Activated naive CD4-positive, alpha-beta T cell treated with anti-CD3 and anti-CD28 coated beads, Interleukin-2, amount 50 U/mL, for 24 hours (primary cell): ENCODE measurements around the gene FOXM1.
A peak's percentile ranks its signal among the peaks of the same experiment; 100 is the strongest.

Source experiments
- H3K27ac Mint-ChIP-seq: one replicate; pipeline ENCODE4 v1.8.0; 2021; ENCODE audit warnings: mild to moderate bottlenecking, mixed read lengths
- H3K27me3 Mint-ChIP-seq: one replicate; pipeline ENCODE4 v1.8.0; 2021; ENCODE audit warnings: mixed read lengths
- H3K36me3 Mint-ChIP-seq: one replicate; pipeline ENCODE4 v1.8.0; 2021; ENCODE audit warnings: mixed read lengths
- H3K4me1 Mint-ChIP-seq: one replicate; pipeline ENCODE4 v1.8.0; 2021; ENCODE audit warnings: mixed read lengths
- H3K4me3 Mint-ChIP-seq: one replicate; pipeline ENCODE4 v1.8.0; 2021; ENCODE audit warnings: mild to moderate bottlenecking, mixed read lengths
- H3K9me3 Mint-ChIP-seq: one replicate; pipeline ENCODE4 v1.8.0; 2021; ENCODE audit warnings: mixed read lengths

Gene FOXM1

DNA sequence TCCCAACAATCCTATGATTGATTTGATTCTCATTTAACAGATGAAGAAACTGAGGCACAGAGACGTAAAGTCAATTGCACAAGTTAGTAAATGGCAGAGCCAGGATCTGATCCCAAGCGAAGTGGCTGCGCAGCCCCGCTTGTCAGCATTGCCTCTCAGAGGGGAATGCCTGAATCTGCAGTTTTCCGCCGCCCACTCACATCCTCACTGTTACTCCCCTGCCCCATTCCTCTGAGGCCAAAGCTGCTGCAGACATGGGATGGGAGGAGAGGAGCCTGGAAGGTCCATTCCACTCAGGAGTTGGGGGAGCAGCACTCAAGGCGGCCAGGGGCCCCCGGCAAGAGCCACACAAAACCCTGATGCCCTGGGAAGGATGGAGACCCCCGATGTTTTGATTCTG, 43.2 kb downstream of the FOXM1 start:
- Mint-ChIP-seq H3K4me1 (peaks cover 13% of the 10 kb centered on the region), H3K36me3 (peaks cover 15% of the 10 kb centered on the region), H3K9me3 (no peaks in the 10 kb centered on the region), H3K4me3 (no peak overlapping the region), H3K27me3 (no peaks in the 10 kb centered on the region), H3K27ac (peak overlapping the region; percentile 59)

DNA sequence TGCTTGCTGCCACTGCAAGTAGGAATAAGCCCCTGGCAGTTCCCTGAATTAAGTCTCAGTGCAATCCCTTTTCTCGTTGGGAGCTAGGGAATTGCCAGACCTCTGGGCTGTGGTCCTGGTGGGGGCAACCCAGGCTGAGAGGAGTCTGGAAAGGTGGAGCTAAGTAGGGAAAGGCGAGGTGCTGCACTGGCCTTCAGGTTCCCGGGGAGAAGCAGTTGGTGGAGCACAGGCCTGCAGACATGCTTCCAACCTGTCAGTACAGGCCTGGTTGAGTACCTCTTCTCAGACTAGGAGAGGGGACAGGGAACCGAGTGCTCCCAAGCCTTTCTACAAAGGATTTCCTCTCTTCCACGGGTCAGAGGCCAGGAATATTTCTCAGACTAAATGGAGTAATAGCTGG, 43.6 kb downstream of the FOXM1 start:
- no peaks in the 10 kb centered on the region for H3K27me3 Mint-ChIP-seq
- no peaks in the 10 kb centered on the region for H3K9me3 Mint-ChIP-seq
- peaks cover 16% of the 10 kb centered on the region for H3K36me3 Mint-ChIP-seq
- H3K27ac Mint-ChIP-seq = no peak overlapping the region
- peaks cover 13% of the 10 kb centered on the region for H3K4me1 Mint-ChIP-seq
- no peak overlapping the region for H3K4me3 Mint-ChIP-seq

DNA sequence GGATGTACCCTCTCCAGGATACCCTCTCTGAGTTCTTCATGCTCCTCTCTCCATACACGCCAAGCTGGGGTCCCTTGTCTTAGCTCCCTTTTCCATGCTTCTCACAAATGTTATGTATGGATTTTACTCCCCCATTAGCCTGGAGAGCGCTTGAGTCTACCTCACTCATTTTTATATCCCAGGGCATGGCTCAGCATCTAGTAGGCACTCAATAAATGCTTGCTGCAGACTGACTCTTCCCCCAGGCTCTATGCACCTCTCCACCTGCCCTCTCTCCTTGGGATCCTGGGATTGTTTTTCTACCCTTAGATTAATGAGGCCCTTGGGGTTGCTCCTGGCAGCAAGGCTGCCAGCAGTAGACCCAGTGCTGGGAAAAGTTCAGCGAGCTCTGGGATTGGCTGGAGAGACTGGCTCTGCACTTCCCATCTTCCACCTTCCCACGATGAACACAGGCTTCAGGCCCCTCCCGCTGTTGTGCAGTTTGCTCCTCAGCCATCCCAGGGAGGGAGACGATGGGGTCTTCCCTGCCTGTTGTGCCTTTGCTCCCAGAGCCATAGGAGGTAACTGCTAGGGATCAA, 44.3 kb downstream of the FOXM1 start:
- H3K27ac Mint-ChIP-seq = peak overlapping the region; percentile 23

DNA sequence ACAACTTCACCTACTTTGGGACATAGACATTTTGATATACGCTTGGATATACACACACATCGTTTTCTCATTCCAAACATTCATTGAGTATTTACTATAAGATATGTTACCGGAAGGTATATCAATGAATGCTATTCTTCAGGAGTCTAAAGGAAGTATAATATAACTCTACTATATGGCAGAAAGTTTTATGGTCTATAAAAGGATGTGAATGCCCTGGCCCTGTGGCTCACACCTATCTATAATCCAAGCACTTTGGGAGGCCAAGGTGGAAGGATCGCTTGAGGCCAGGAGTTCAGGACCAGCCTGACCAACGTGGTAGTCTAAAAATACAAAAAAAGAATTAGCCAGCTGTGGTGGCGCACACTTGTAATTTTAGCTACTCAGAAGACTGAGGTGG, 47.7 kb downstream of the FOXM1 start:
- Mint-ChIP-seq H3K4me3 (no peak overlapping the region), H3K9me3 (no peaks in the 10 kb centered on the region), H3K4me1 (no peaks in the 10 kb centered on the region), H3K27ac (no peak overlapping the region), H3K27me3 (no peaks in the 10 kb centered on the region), H3K36me3 (peaks cover 19% of the 10 kb centered on the region)

More for the DNA sequence above, 44.3 kb downstream of the FOXM1 start:
- Mint-ChIP-seq H3K4me1 (peaks cover 13% of the 10 kb centered on the region), H3K9me3 (no peaks in the 10 kb centered on the region), H3K4me3 (no peak overlapping the region), H3K36me3 (peaks cover 19% of the 10 kb centered on the region), H3K27me3 (no peaks in the 10 kb centered on the region)

DNA sequence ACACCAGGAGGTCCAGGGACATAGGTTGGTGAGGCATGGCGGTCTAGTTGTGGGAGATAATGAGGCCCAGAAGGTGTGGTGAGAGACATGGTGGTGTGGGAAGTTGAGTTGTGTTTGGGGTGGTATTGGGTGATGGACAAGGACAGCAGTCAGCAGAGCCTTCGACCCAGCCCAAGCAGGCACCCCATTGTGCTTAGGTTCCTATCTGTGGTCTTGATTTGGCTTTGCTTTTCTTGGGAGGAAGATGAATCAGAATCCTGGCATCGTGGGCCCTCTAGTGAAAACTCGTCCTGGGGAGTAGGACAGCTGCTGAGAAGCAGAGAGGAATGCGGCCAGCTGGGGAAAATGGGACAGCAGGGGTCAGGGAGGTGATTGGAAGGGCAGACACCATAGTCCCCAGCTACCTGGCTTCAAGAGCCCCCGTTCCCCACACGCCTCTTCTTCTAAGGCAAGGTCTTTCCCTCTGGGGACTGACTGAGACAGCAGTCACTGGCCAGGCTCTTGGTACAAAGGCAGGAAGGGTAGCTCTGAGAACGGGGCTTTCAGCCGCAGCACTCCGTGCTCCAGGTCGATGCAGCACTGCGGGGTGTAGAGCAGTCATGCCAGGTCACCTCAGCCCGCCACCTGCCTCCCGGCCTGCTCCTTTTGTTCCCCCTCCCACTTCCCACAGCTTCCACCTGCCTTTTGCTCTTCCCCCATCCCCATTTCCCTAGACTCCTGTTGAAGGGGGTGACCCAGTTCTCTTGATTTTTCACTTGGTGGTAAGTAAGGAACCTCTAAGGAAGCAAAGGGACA, 50.1 kb downstream of the FOXM1 start:
- Mint-ChIP-seq H3K4me1 (no peaks in the 10 kb centered on the region), H3K27ac (peak overlapping the region; percentile 12), H3K36me3 (peaks cover 19% of the 10 kb centered on the region), H3K4me3 (no peak overlapping the region), H3K27me3 (no peaks in the 10 kb centered on the region), H3K9me3 (no peaks in the 10 kb centered on the region)

DNA sequence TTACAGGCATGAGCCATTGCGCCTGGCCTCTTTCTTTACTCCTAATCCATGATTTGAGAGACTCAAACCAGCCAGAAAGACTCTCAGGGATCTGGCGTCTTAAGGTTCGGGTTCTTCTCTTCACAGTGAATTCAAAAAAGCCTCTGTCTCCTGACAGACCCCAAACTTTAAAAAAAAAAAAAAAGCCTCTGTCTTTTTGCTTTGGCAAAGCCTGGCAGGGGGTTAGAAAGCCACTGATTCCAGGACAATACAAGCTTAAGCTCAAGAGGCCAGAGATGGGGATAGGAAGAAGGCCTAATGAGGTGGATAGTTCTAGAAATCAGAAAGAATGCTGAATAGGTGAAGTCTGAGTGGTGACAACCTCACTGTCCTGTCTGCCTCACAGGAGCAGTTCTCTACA, 50.9 kb downstream of the FOXM1 start:
- Mint-ChIP-seq H3K36me3 (peaks cover 18% of the 10 kb centered on the region), H3K27me3 (no peaks in the 10 kb centered on the region), H3K4me3 (no peak overlapping the region), H3K27ac (no peak overlapping the region), H3K9me3 (no peaks in the 10 kb centered on the region), H3K4me1 (no peaks in the 10 kb centered on the region)

DNA sequence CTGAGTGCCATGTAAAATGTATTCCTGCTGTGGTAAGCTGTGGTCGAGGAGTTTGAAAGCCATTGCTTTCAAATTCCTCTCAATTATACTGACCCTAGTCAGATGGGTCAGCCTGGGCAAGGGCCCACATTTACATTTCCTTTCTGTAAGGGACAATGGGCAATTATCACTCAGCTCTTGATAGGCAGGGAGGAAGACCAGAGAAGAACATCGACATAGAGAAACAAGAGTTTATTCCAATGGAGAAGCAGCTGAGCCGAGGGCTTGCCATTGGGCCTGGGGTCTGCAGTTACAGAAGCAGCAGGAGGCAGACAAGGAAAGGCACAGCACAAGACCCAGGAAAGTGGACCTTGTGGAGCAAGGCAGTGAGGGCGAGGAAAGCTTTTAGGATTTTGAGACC, 51.8 kb downstream of the FOXM1 start:
- Mint-ChIP-seq H3K27ac (no peak overlapping the region), H3K36me3 (peaks cover 15% of the 10 kb centered on the region), H3K4me3 (no peak overlapping the region), H3K27me3 (no peaks in the 10 kb centered on the region), H3K4me1 (no peaks in the 10 kb centered on the region), H3K9me3 (no peaks in the 10 kb centered on the region)

DNA sequence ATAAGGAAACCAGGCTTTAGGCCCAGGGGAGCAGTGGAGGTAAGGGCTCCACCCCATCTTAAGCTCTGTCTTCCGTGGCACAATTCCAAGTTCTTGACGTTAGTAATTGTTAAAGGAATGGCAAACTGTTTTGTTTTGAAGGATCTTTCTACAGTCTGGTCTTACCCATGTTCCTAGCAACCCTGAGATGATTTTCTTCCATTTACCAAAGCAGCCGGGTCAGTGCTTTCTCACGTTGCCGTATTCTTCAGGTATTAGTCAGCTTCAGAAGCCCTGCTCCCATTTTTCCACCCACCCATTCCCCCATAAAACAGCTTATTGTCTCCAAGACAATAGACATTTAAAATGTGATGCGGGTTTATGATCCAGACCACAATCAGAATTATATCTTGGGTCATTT, 52.4 kb downstream of the FOXM1 start:
- no peak overlapping the region for H3K4me3 Mint-ChIP-seq
- no peaks in the 10 kb centered on the region for H3K4me1 Mint-ChIP-seq
- no peak overlapping the region for H3K27ac Mint-ChIP-seq
- H3K27me3 Mint-ChIP-seq = no peaks in the 10 kb centered on the region
- H3K9me3 Mint-ChIP-seq = no peaks in the 10 kb centered on the region
- peaks cover 21% of the 10 kb centered on the region for H3K36me3 Mint-ChIP-seq

DNA sequence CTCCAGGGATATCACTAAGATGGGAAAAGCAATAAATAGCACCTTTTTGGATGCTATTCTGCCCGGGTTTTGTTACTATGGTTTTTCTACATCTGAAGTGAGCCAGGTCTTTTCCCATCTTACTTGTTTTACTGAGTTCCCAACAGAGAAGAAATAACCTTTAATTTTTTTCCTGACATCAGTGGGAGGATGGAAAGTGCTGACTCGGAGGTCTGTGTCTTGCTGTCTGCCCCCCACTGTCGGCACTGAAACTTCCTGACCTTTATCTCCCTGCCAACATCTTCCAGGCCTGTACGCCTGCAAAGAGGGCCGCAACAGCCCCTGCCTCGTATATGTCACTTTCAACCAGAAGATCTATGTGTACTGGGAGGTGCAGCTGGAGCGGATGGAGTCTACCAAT, 53.5 kb downstream of the FOXM1 start:
- Mint-ChIP-seq H3K27ac (no peak overlapping the region), H3K36me3 (peaks cover 18% of the 10 kb centered on the region), H3K9me3 (no peaks in the 10 kb centered on the region), H3K4me1 (no peaks in the 10 kb centered on the region), H3K27me3 (no peaks in the 10 kb centered on the region), H3K4me3 (no peak overlapping the region)

DNA sequence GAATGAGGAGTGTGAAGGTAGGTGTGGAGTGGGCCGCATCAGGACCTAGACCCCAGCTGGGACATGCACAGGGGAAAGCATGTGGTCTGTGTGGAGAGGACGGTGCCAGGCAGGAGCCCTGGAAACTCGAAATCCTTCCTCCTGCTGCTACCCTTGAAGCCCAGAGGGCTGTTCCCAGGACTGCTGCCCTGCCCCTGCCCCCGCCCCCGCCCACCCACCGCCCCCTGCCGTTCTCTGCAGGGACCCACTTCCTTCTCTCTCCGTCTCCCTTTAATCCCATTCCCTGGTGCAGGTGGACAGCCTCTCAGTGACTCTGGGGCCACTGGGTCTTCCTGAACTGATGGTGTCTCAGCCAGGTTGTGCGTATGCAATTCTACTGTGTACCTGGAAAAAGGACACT, 56.5 kb downstream of the FOXM1 start:
- Mint-ChIP-seq H3K27ac (no peak overlapping the region), H3K4me3 (no peak overlapping the region), H3K36me3 (peaks cover 22% of the 10 kb centered on the region), H3K9me3 (no peaks in the 10 kb centered on the region), H3K4me1 (peaks cover 14% of the 10 kb centered on the region), H3K27me3 (no peaks in the 10 kb centered on the region)

DNA sequence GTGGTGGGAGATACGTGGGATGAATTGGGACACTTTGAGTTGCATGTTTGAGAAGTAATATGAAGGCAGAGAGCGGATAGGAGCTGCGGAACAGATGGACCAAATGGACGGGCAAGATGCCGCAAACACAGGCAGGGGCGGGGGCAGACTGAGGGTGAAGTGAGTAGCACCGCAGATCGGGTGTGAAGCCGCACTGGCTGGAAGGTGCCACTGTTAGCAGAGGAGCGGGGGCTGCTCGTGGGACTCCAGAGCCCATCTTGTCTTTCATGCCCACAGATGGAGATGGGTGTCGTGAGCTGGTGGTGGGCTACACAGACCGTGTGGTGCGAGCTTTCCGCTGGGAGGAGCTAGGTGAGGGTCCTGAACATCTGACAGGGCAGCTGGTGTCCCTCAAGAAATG, 57.2 kb downstream of the FOXM1 start:
- Mint-ChIP-seq H3K4me3 (no peak overlapping the region), H3K27me3 (no peaks in the 10 kb centered on the region), H3K36me3 (peaks cover 20% of the 10 kb centered on the region), H3K4me1 (peaks cover 19% of the 10 kb centered on the region), H3K9me3 (no peaks in the 10 kb centered on the region), H3K27ac (no peak overlapping the region)

DNA sequence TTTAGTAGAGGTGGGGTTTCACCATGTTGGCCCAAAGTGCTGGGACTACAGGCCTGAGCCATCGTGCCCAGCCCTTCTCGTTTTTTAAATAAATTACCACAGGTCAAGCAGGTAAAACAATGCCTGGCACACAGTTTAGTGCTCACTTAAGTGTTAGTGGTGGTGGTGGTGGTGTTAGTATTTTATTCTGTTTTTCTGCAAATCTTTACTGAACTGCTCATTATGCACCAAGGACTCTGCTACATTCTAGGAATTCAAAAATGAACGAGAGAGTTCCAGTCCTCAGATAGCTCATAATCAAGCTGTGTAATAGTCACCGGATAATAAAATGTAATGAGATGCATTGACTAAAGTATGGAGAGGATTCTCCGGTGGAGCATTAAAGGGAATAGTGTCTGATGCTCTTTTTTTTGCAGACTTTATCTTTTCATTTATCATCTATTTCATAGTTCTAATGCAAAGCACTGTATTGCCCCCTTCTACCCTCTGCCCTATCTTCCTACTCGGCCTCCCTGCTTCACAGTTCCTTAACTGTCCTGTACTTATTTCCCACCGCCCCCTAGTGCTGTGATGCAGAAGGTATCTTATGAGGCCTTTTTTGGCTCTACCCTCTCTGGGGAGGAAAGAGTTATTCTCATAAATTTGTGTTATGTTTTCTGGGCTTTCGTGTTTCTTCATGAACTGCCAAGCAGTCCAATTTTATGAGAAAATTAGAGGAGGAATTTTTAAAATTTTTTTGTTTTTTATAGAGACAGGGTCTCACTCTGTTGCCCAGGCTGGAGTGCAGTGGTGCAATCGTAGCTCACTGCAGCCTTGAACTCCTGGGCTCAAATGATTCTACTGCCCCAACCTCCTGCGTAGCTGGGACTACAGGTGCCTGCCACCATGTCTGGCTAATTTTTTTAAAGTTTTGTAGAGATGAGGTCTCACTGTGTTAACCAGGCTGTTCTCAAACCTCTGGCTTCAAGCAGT, 63.5 kb downstream of the FOXM1 start:
- peaks cover 39% of the 10 kb centered on the region for H3K4me1 Mint-ChIP-seq
- H3K27me3 Mint-ChIP-seq = no peaks in the 10 kb centered on the region
- H3K9me3 Mint-ChIP-seq = no peaks in the 10 kb centered on the region
- peak overlapping the region; percentile 100 for H3K4me3 Mint-ChIP-seq
- H3K36me3 Mint-ChIP-seq = peaks cover 8% of the 10 kb centered on the region
- H3K27ac Mint-ChIP-seq = peak overlapping the region; percentile 99

DNA sequence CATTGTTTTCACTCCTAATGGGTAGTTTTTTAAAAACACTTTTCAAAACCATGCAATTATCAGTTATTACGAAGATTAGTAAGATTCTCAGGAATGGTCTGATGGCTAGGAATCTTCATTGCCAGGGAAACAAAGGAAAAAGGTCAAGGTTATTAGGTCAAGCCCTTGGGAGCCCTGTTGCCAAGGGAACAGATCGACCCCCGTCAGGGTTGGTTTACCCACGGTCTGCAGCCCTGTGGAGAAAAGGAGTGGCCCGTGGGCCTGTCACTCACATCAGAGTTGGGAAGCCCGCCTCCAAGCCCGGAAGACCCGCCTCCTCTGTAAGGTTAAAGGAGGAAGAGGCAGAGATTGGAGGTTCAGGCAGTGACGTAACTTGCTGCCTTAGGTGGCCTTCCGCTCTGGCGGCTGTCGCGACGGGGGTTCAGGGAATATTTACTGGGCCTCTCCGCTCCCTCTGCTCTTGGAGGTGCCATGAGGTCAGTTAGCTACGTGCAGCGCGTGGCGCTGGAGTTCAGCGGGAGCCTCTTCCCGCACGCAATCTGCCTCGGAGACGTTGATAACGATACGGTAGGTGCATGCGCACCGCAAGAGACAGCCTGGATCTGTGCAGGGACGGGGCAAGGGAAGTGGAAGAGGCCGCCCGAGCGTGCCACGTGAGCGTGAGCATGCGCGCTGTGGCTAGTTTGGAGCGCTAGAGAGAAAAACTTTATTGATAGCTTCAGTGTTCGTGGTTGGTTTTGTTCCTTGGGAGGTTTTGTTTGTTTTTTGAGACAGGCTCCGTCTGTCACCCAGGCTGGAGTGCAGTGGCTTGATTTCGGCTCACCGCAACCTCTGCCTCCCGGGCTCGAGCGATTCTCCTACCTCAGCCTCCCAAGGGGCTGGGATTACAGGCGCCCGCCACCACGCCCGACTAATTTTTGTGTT, 64.4 kb downstream of the FOXM1 start, which contains the start of gene ITFG2:
ITFG2 (plus strand) TSS at position 379 of the 924 bp plus-strand sequence; CDS start at position 472, 93 bp downstream.
- no peaks in the 10 kb centered on the region for H3K36me3 Mint-ChIP-seq
- peak within 1 kb of the TSS; percentile 100 for H3K4me3 Mint-ChIP-seq
- H3K9me3 Mint-ChIP-seq = no peaks in the 10 kb centered on the region
- no peaks in the 10 kb centered on the region for H3K27me3 Mint-ChIP-seq
- peaks cover 32% of the 10 kb centered on the region for H3K4me1 Mint-ChIP-seq
- peak within 1 kb of the TSS; percentile 99 for H3K27ac Mint-ChIP-seq

DNA sequence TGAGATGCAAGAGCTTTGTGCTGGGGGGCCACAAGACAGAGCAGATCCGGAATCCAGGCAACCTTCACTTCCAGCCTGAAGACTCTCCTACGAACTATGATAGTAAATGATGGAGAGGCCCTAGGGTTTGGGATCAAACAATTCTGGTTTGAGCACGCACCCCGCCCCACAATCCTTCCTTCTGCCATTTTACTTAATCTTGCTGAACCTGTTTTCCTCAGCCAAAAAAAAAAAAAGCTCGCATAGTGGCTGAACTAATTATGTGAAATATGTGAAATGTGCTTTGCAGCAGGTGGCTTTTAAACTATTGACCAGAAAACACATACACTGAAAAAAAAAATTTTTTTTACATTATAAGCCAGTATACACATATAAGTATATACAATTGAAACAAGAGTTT, 65.2 kb downstream of the FOXM1 start:
- Mint-ChIP-seq H3K27ac (no peak overlapping the region), H3K4me1 (peaks cover 28% of the 10 kb centered on the region), H3K9me3 (no peaks in the 10 kb centered on the region), H3K4me3 (peak overlapping the region; percentile 100), H3K27me3 (no peaks in the 10 kb centered on the region), H3K36me3 (no peaks in the 10 kb centered on the region)
